Right atrium auricular region (tissue), 2 donors: Measurements from ENCODE around the gene FLT4. TPM values are rescaled to one million over a fixed set of nuclear protein-coding genes. Genes with fewer than 3 reads are reported as not detected.

ENCODE experiments used
- DNase-seq: peaks from one replicate; pipeline ENCODE4 v3.0.0-alpha.2; 2019; ENCODE audit warnings: low spot score
- H3K27ac ChIP-seq, 2 donors: fragments of 200-600 bp; sonication (generic); 1 replicate in 1 of 2; 2 replicates in 1 of 2; pipeline ENCODE4 v1.5.1; 2016 to 2019
- H3K27me3 ChIP-seq, 2 donors: fragments of 200-600 bp; sonication (generic); one replicate each; pipeline versions ENCODE4 v1.5.1 to v1.6.0; 2017 to 2019
- H3K36me3 ChIP-seq: fragments of 200-600 bp; sonication (generic); one replicate; pipeline ENCODE4 v1.5.1; 2016
- H3K4me1 ChIP-seq, 2 donors: fragments of 200-600 bp; sonication (generic); one replicate each; pipeline versions ENCODE4 v1.5.1 to v1.6.0; 2017 to 2019
- H3K4me3 ChIP-seq, 2 donors: fragments of 200-600 bp; sonication (generic); 1 replicate in 1 of 2; 2 replicates in 1 of 2; pipeline ENCODE4 v1.5.1; 2017 to 2019; ENCODE audit warnings: mild to moderate bottlenecking in 1 of 2, moderate library complexity in 1 of 2
- H3K9me3 ChIP-seq, 2 donors: fragments of 200-600 bp; sonication (generic); one replicate each; pipeline ENCODE4 v1.5.1; 2019
- CTCF ChIP-seq, 2 donors: fragments of 200-600 bp; sonication (generic); IDR thresholded peaks; one replicate each; pipeline ENCODE4 v1.5.1; 2019; ENCODE audit warnings: antibody characterized with exemption in 2 of 2
- total RNA-seq, 2 donors: library from RNA; depleted of rRNA; stranded (reverse); fragments of >200 nt; gene quantifications; one replicate each; pipeline ENCODE4 v1.1.0, GENCODE V29; 2016

FLT4 gene
- total RNA-seq, 2 donors from 2014 or later: 2.0 to 4.2 TPM

- TF ChIP-seq CTCF (IDR thresholded peaks at IDR 0.05): peak in 1 of 2 donors; percentile 74
- H3K27ac ChIP-seq: no peak overlapping the region
- peaks cover 0 to 14% of the 10 kb centered on the region in 2 donors for H3K4me1 ChIP-seq
- no peaks in the 10 kb centered on the region for H3K9me3 ChIP-seq
- H3K27me3 ChIP-seq: peaks cover 0 to 5% of the 10 kb centered on the region in 2 donors
- H3K36me3 ChIP-seq: no peaks in the 10 kb centered on the region
- DNase-seq: no peak
- H3K4me3 ChIP-seq: no peak overlapping the region
These were observed 21.4 kb upstream of the FLT4 start for GRCh38 chr5:180670586-180671359.

GRCh38 chr5:180670157-180670556 lies 20.8 kb upstream of the FLT4 start:
- Histone ChIP-seq H3K4me1 (peaks cover 0 to 14% of the 10 kb centered on the region in 2 donors), H3K27ac (no peak overlapping the region), H3K36me3 (no peaks in the 10 kb centered on the region), H3K27me3 (peaks cover 0 to 5% of the 10 kb centered on the region in 2 donors), H3K9me3 (no peaks in the 10 kb centered on the region), H3K4me3 (no peak overlapping the region)
- DNase-seq: no peak
- no peak for TF ChIP-seq CTCF (IDR thresholded peaks at IDR 0.05)

GRCh38 chr5:180669661-180670060 lies 20.3 kb upstream of the FLT4 start:
- DNase-seq: no peak
- TF ChIP-seq CTCF (IDR thresholded peaks at IDR 0.05): no peak
- H3K27ac ChIP-seq: no peak overlapping the region
- H3K9me3 ChIP-seq: no peaks in the 10 kb centered on the region
- H3K36me3 ChIP-seq: no peaks in the 10 kb centered on the region
- H3K27me3 ChIP-seq: peaks cover 0 to 5% of the 10 kb centered on the region in 2 donors
- H3K4me1 ChIP-seq: peaks cover 0 to 14% of the 10 kb centered on the region in 2 donors
- no peak overlapping the region for H3K4me3 ChIP-seq

- TF ChIP-seq CTCF (IDR thresholded peaks at IDR 0.05): no peak
- peak; percentile 47 for DNase-seq
- Histone ChIP-seq H3K36me3 (no peaks in the 10 kb centered on the region), H3K4me1 (peaks cover 0 to 11% of the 10 kb centered on the region in 2 donors), H3K27ac (no peak overlapping the region), H3K9me3 (no peaks in the 10 kb centered on the region), H3K27me3 (peaks cover 0 to 5% of the 10 kb centered on the region in 2 donors), H3K4me3 (no peak overlapping the region)
These were observed 19.6 kb upstream of the FLT4 start for GRCh38 chr5:180668835-180669596.

- Histone ChIP-seq H3K36me3 (no peaks in the 10 kb centered on the region), H3K4me1 (peaks cover 0 to 6% of the 10 kb centered on the region in 2 donors), H3K9me3 (no peaks in the 10 kb centered on the region), H3K27ac (no peak overlapping the region), H3K4me3 (no peak overlapping the region), H3K27me3 (no peaks in the 10 kb centered on the region)
- TF ChIP-seq CTCF (IDR thresholded peaks at IDR 0.05): no peak
- no peak for DNase-seq
These were observed 17.4 kb upstream of the FLT4 start for GRCh38 chr5:180666812-180667211.
